Chondrocyte (in vitro differentiated cells): Measurements from ENCODE around the gene DNAJC1. TPM values are rescaled to one million over a fixed set of nuclear protein-coding genes. Genes with fewer than 3 reads are reported as not detected.

Experiments
- DNase-seq: peaks from one replicate; pipeline ENCODE4 v3.0.0; 2021; ENCODE audit warnings: mixed read lengths, low spot score
- H3K27ac Mint-ChIP-seq: one replicate; pipeline ENCODE4 v1.8.0; 2021; ENCODE audit warnings: mild to moderate bottlenecking, moderate library complexity, mixed read lengths; ENCODE audit not compliant: unreplicated experiment
- H3K27me3 Mint-ChIP-seq: 2 replicates; pipeline ENCODE4 v1.8.0; 2021; ENCODE audit warnings: low read depth, mixed read lengths
- H3K36me3 Mint-ChIP-seq: 2 replicates; pipeline ENCODE4 v1.8.0; 2021; ENCODE audit warnings: low read depth, mixed read lengths
- H3K4me1 Mint-ChIP-seq: 2 replicates; pipeline ENCODE4 v1.8.0; 2021; ENCODE audit warnings: low read depth, mild to moderate bottlenecking, mixed read lengths
- H3K4me3 Mint-ChIP-seq: one replicate; pipeline ENCODE4 v1.8.0; 2021; ENCODE audit warnings: mild to moderate bottlenecking, moderate library complexity, mixed read lengths; ENCODE audit not compliant: unreplicated experiment
- H3K9me3 Mint-ChIP-seq: 2 replicates; pipeline ENCODE4 v1.8.0; 2021; ENCODE audit warnings: low read depth, mixed read lengths
- CTCF ChIP-seq: fragments of 200-600 bp; sonication (generic); IDR thresholded peaks from 2 replicates; pipeline ENCODE4 v1.5.0; 2021; ENCODE audit warnings: antibody characterized with exemption, mild to moderate bottlenecking, moderate library complexity
- total RNA-seq: library from RNA; stranded (reverse); gene quantifications from 3 replicates; pipeline ENCODE4 v1.2.1, GENCODE V29; 2021

The DNAJC1 gene
- total RNA-seq, 1 donor from 2014 or later = 45.1 TPM

DNA sequence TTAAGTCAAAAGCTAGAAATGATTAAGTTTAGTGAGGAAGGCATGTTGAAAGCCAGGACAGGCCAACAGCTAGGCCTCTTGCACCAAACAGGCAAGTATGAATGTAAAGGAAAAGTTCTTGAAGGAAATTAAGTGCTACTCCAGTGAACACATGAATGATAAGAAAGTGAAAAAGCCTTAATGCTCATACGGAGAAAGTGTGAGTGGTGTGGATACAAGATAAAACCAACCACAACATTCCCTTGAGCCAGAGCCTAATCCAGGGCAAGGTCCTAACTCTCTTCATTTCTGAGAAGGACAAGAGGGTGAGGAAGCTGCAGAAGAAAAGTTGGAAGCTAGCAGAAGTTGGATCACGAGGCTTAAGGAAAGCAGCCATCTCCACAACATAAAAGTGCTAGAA lies 53.0 kb downstream of the DNAJC1 start:
- no peak for DNase-seq
- no peaks in the 10 kb centered on the region for H3K36me3 Mint-ChIP-seq
- no peaks in the 10 kb centered on the region for H3K9me3 Mint-ChIP-seq
- H3K4me1 Mint-ChIP-seq = peaks cover under 1% of the 10 kb centered on the region
- no peak overlapping the region for H3K4me3 Mint-ChIP-seq
- no peak for TF ChIP-seq CTCF
- H3K27ac Mint-ChIP-seq = no peak overlapping the region
- no peaks in the 10 kb centered on the region for H3K27me3 Mint-ChIP-seq

- no peak overlapping the region for H3K27ac Mint-ChIP-seq
- H3K4me3 Mint-ChIP-seq = no peak overlapping the region
- H3K9me3 Mint-ChIP-seq = no peaks in the 10 kb centered on the region
- DNase-seq = no peak
- no peaks in the 10 kb centered on the region for H3K27me3 Mint-ChIP-seq
- H3K4me1 Mint-ChIP-seq = peaks cover 15% of the 10 kb centered on the region
- no peak for TF ChIP-seq CTCF
- H3K36me3 Mint-ChIP-seq = no peaks in the 10 kb centered on the region
These were observed 56.6 kb downstream of the DNAJC1 start for GRCh38 chr10:21946946-21947345.

GRCh38 chr10:21944727-21945386 lies 58.7 kb downstream of the DNAJC1 start:
- no peaks in the 10 kb centered on the region for H3K36me3 Mint-ChIP-seq
- TF ChIP-seq CTCF = no peak
- no peaks in the 10 kb centered on the region for H3K9me3 Mint-ChIP-seq
- no peak overlapping the region for H3K4me3 Mint-ChIP-seq
- H3K27me3 Mint-ChIP-seq = no peaks in the 10 kb centered on the region
- no peak for DNase-seq
- no peak overlapping the region for H3K27ac Mint-ChIP-seq
- H3K4me1 Mint-ChIP-seq = peaks cover 16% of the 10 kb centered on the region

- peak overlapping the region; percentile 27 for H3K27ac Mint-ChIP-seq
These were observed 59.8 kb downstream of the DNAJC1 start for GRCh38 chr10:21943633-21944265.

More at GRCh38 chr10:21943633-21944265, 59.8 kb downstream of the DNAJC1 start:
- TF ChIP-seq CTCF = no peak
- Mint-ChIP-seq H3K4me3 (no peak overlapping the region), H3K27me3 (no peaks in the 10 kb centered on the region), H3K4me1 (peaks cover 16% of the 10 kb centered on the region), H3K36me3 (no peaks in the 10 kb centered on the region), H3K9me3 (no peaks in the 10 kb centered on the region)
- no peak for DNase-seq
